GM13976 (cell line): ENCODE results near the gene PGC.

ENCODE experiments used
- DNase-seq: peaks from one replicate; pipeline ENCODE4 v3.0.0; 2012; ENCODE audit warnings: low spot score
- in situ Hi-C: fragments of 300-500 bp; cut with MboI; formaldehyde crosslinking; loops from one replicate; pipeline ENCODE4 v1.12.0; 2022; ENCODE audit warnings: low sequenced_read_pairs, mixed read lengths, inconsistent platforms; ENCODE audit not compliant: unreplicated experiment
- TF ChIP-seq, protein P1 (sequence below): IDR thresholded peaks from 2 replicates; pipeline ENCODE4 v1.5.1; 2012; ENCODE audit warnings: borderline replicate concordance, mild to moderate bottlenecking; ENCODE audit not compliant: insufficient read depth; ENCODE audit errors: extremely low read depth, missing control alignments, control extremely low read depth

Gene PGC

GRCh38 chr6:41783106-41783780, 36.0 kb upstream of the PGC start:
- in situ Hi-C loops, result no loop called here
- TF ChIP-seq, protein P1, sequence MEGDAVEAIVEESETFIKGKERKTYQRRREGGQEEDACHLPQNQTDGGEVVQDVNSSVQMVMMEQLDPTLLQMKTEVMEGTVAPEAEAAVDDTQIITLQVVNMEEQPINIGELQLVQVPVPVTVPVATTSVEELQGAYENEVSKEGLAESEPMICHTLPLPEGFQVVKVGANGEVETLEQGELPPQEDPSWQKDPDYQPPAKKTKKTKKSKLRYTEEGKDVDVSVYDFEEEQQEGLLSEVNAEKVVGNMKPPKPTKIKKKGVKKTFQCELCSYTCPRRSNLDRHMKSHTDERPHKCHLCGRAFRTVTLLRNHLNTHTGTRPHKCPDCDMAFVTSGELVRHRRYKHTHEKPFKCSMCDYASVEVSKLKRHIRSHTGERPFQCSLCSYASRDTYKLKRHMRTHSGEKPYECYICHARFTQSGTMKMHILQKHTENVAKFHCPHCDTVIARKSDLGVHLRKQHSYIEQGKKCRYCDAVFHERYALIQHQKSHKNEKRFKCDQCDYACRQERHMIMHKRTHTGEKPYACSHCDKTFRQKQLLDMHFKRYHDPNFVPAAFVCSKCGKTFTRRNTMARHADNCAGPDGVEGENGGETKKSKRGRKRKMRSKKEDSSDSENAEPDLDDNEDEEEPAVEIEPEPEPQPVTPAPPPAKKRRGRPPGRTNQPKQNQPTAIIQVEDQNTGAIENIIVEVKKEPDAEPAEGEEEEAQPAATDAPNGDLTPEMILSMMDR, result no peak
- DNase-seq, result no peak

- no peak for DNase-seq
- TF ChIP-seq, protein P1, result no peak
- in situ Hi-C loops, result no loop called here
Observed at GRCh38 chr6:41781366-41781730, 34.2 kb upstream of the PGC start.

DNA sequence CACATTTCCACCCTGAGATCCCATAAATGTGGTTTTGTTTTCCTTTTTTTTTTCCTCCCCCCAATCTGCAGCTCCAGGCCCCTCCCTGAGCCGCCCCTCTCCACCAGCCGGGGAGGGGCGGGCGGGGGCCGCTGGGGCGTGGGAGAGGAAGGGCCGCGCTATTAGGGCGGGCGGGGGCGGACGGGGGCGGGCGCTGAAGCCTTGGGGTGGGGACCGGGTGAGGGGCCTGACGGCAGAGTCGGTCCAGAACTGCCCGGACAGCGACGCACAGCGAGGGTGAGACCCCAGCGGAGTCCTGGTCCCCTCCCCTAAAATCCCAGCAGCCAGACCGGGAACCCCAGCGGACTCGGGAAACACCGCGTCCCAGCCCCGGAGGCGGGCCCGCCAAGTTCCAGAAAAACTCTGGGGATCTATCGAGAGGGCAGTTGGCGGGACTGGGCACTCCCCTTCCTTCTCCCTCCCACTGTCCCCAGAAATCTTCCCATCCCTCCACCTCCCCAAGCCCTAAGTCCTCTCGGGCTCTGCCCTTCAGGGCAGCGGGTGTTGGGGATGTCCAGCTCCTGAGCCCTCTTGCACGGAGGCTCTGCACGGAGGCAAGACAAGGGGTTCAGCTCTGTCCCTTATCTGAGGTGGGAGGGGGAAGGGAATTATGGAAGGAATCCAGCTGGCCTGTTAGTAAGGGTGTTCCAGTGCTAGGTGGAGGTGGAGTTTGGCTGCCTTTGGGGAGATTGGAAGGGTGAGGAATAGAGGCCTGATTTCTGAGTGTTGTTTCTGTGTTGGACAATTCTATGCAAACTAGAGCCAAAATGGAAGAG, 33.6 kb upstream of the PGC start, which contains the start of gene PRICKLE4:
Gene PRICKLE4 (plus strand): TSS at position 232 of the 815 bp plus-strand sequence. CDS start 2,692 bp downstream, outside the sequence.
- in situ Hi-C loops, result no loop called here
- TF ChIP-seq, protein P1, result no peak
- no peak for DNase-seq

- DNase-seq, result peak; percentile 99
- in situ Hi-C loops, result no loop called here
- TF ChIP-seq, protein P1, result peak; percentile 97
Observed at GRCh38 chr6:41779788-41780550, 32.8 kb upstream of the PGC start, which contains the start of gene FRS3. Gene FRS3, minus strand, starts transcription at chr6:41779900. Its CDS starts 2,913 bp downstream, at chr6:41776987.

- in situ Hi-C loops, result no loop called here
- TF ChIP-seq, protein P1, result no peak
- no peak for DNase-seq
Observed at GRCh38 chr6:41779336-41779735, 32.1 kb upstream of the PGC start.

DNA sequence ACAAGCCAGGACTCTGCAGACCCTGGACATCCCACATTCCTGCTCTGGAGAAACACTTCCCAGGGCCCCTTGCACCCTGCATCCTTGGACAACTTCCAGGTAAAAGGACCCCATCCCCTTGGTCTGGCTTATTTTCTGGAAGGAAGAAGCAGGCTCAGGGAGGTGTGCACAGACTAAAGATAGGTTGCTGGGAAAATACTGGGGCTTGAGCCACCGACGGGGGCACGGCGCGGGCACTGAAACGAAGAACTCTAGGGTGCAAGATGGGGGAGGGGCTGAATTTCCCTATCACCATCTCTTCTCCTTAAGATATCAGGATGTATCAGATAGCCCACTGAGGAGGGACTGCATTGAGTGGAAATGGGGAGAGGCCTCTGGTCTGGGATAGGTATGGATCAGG, 31.7 kb upstream of the PGC start:
- no peak for DNase-seq
- in situ Hi-C loops, result no loop called here
- TF ChIP-seq, protein P1, result no peak
